ENCODE results near the gene USP46.

- no peak for TF ChIP-seq POLR2A (IDR thresholded peaks at IDR 0.05)
- no peak for TF ChIP-seq CTCF (IDR thresholded peaks at IDR 0.05)
Measured at GRCh38 chr4:52612341-52612740, 46.8 kb downstream of the USP46 start.
